HG03139 (cell line): ENCODE data around the gene EPDR1.
"Not testable (repeated sequence)": the region's sequence is repeated elsewhere in the genome, so short reads cannot be mapped to it uniquely, and the experiment has no call there.

Experiments used
- ATAC-seq: cut with Tn5 transposase; IDR thresholded peaks from one replicate; pipeline ENCODE4 v1.9.1; 2021; ENCODE audit not compliant: unreplicated experiment

EPDR1 gene

GRCh38 chr7:37927773-37928444, 7.5 kb downstream of the EPDR1 start:
- no peak for ATAC-seq

GRCh38 chr7:37928878-37929277, 8.4 kb downstream of the EPDR1 start:
- ATAC-seq = no peak

- ATAC-seq = no peak
Observed at GRCh38 chr7:37930226-37930948, 9.9 kb downstream of the EPDR1 start.

- ATAC-seq = no peak
Observed at GRCh38 chr7:37932543-37932942, 12.1 kb downstream of the EPDR1 start.

GRCh38 chr7:37933018-37933566, 12.7 kb downstream of the EPDR1 start:
- no peak for ATAC-seq

- ATAC-seq = no peak
Observed at GRCh38 chr7:37942934-37943610, 22.6 kb downstream of the EPDR1 start.

GRCh38 chr7:37943905-37944736, 23.7 kb downstream of the EPDR1 start:
- no peak for ATAC-seq

- no peak for ATAC-seq
Observed at GRCh38 chr7:37944737-37945054, 24.3 kb downstream of the EPDR1 start.

- no peak for ATAC-seq
Observed at GRCh38 chr7:37945336-37945735, 24.9 kb downstream of the EPDR1 start.

GRCh38 chr7:37947138-37947940, 26.9 kb downstream of the EPDR1 start:
- no peak for ATAC-seq

GRCh38 chr7:37947941-37948210, 27.4 kb downstream of the EPDR1 start:
- no peak for ATAC-seq

GRCh38 chr7:37952240-37952639, 31.8 kb downstream of the EPDR1 start:
- no peak for ATAC-seq

GRCh38 chr7:37954217-37954616, 33.8 kb downstream of the EPDR1 start:
- ATAC-seq = not testable (repeated sequence)

GRCh38 chr7:37956791-37957190, 36.4 kb downstream of the EPDR1 start:
- ATAC-seq = no peak

GRCh38 chr7:37957221-37957970, 37.0 kb downstream of the EPDR1 start:
- no peak for ATAC-seq

- no peak for ATAC-seq
Observed at GRCh38 chr7:37960483-37960882, 40.0 kb downstream of the EPDR1 start.

- no peak for ATAC-seq
Observed at GRCh38 chr7:37961251-37961650, 40.8 kb downstream of the EPDR1 start.

- no peak for ATAC-seq
Observed at GRCh38 chr7:37964196-37964595, 43.8 kb downstream of the EPDR1 start.

GRCh38 chr7:37970211-37970610, 49.8 kb downstream of the EPDR1 start:
- no peak for ATAC-seq

GRCh38 chr7:37971491-37971890, 51.1 kb downstream of the EPDR1 start:
- ATAC-seq = no peak
